Type B pancreatic cell (in vitro differentiated cells): ENCODE measurements around the gene PLXNA2. TPM values are rescaled to one million over a fixed set of nuclear protein-coding genes. Genes with fewer than 3 reads are reported as not detected.

Source experiments
- DNase-seq: peaks from one replicate; pipeline ENCODE4 v3.0.0; 2021; ENCODE audit warnings: mixed read lengths; ENCODE audit not compliant: unreplicated experiment; ENCODE audit errors: extremely low spot score
- H3K27ac Mint-ChIP-seq: 2 replicates; pipeline ENCODE4 v1.8.0; 2021; ENCODE audit warnings: mild to moderate bottlenecking, mixed read lengths
- H3K27me3 Mint-ChIP-seq: 2 replicates; pipeline ENCODE4 v1.8.0; 2021; ENCODE audit warnings: mixed read lengths
- H3K36me3 Mint-ChIP-seq: 2 replicates; pipeline ENCODE4 v1.8.0; 2021; ENCODE audit warnings: mixed read lengths
- H3K4me1 Mint-ChIP-seq: one replicate; pipeline ENCODE4 v1.8.0; 2021; ENCODE audit warnings: mixed read lengths; ENCODE audit not compliant: unreplicated experiment
- H3K4me3 Mint-ChIP-seq: 2 replicates; pipeline ENCODE4 v1.8.0; 2021; ENCODE audit warnings: mild to moderate bottlenecking, mixed read lengths
- H3K9me3 Mint-ChIP-seq: 2 replicates; pipeline ENCODE4 v1.8.0; 2021; ENCODE audit warnings: mixed read lengths
- total RNA-seq: library from RNA; stranded (reverse); gene quantifications from 2 replicates; pipeline ENCODE4 v1.2.1, GENCODE V29; 2021; ENCODE audit warnings: low replicate concordance
- TF ChIP-seq, protein P1 (sequence below): fragments of 200-600 bp; sonication (generic); conservative IDR thresholded peaks from 2 replicates; pipeline ENCODE4 v1.5.0; 2021; ENCODE audit warnings: antibody characterized with exemption, mild to moderate bottlenecking

Gene PLXNA2
- total RNA-seq, 1 donor from 2014 or later: 80.1 TPM

DNA sequence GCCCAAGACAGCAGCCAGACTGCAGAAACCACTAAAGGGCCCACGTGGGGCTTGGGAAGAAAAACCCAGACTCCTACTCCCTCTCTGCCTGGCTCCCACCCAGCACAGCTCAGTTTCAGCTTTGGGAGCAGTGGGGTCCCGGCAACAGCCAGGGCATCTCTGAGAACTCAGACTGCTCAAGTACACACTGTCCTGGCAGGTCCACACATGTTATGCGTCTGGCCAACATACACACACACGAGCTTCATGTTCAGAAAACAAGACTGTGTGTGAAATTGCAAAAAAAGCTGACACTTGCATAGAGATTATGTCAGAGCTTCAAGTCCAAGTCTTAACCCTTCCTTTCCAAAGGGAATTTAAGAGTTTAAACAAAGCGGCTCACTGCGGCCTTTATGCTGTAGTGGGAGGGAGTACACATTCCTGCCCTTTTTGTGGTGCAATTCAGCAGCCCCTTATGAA lies 196.7 kb downstream of the PLXNA2 start:
- no peaks in the 10 kb centered on the region for H3K9me3 Mint-ChIP-seq
- no peak for DNase-seq

DNA sequence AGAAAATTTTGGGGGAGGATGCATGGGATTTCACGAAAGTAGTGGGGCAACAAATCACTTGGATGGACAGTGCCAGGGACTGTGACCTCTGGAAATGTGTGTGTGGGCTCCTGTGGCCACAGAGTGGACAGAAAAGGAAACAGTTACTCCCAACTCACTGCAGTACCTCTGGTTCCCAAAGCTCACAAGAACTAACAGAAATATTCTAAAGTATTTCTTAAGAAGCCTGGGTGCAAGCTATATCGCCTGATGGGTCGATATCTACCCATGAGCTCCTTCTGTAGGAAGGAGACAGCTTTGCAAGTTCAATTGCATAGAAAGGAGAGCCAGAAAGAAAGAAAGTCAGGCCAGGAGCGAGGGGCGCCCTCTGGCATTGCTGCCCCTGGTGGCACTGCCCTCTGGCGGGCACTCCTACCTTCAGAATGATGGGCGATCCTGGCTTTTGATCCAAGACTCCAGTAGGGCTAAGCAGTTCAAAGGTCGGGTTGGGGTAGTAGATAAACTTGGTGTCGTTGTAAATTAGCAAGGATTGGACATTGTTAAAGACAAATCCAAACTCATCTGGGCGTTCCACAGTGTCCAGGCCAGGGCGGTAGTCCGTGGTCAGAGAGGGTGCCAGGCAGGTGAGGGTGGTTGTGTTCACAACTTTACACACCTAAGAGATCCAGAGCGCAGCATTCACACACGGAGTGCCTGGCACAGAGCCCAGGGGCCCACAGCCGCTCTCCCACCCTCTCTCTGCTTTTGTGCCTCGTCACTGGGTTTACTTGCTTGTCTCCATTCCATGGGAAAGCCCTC lies 198.5 kb downstream of the PLXNA2 start:
- Mint-ChIP-seq H3K36me3 (peaks cover 63% of the 10 kb centered on the region), H3K9me3 (no peaks in the 10 kb centered on the region), H3K4me3 (no peak overlapping the region), H3K27me3 (no peaks in the 10 kb centered on the region), H3K27ac (no peak overlapping the region), H3K4me1 (peaks cover 31% of the 10 kb centered on the region)
- TF ChIP-seq, protein P1, sequence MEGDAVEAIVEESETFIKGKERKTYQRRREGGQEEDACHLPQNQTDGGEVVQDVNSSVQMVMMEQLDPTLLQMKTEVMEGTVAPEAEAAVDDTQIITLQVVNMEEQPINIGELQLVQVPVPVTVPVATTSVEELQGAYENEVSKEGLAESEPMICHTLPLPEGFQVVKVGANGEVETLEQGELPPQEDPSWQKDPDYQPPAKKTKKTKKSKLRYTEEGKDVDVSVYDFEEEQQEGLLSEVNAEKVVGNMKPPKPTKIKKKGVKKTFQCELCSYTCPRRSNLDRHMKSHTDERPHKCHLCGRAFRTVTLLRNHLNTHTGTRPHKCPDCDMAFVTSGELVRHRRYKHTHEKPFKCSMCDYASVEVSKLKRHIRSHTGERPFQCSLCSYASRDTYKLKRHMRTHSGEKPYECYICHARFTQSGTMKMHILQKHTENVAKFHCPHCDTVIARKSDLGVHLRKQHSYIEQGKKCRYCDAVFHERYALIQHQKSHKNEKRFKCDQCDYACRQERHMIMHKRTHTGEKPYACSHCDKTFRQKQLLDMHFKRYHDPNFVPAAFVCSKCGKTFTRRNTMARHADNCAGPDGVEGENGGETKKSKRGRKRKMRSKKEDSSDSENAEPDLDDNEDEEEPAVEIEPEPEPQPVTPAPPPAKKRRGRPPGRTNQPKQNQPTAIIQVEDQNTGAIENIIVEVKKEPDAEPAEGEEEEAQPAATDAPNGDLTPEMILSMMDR: no peak
- no peak for DNase-seq

More for the DNA sequence above, 196.7 kb downstream of the PLXNA2 start:
- TF ChIP-seq, protein P1: no peak
- no peaks in the 10 kb centered on the region for H3K27me3 Mint-ChIP-seq
- H3K36me3 Mint-ChIP-seq: peaks cover 72% of the 10 kb centered on the region
- no peak overlapping the region for H3K4me3 Mint-ChIP-seq
- H3K4me1 Mint-ChIP-seq: peaks cover 31% of the 10 kb centered on the region
- no peak overlapping the region for H3K27ac Mint-ChIP-seq

DNA sequence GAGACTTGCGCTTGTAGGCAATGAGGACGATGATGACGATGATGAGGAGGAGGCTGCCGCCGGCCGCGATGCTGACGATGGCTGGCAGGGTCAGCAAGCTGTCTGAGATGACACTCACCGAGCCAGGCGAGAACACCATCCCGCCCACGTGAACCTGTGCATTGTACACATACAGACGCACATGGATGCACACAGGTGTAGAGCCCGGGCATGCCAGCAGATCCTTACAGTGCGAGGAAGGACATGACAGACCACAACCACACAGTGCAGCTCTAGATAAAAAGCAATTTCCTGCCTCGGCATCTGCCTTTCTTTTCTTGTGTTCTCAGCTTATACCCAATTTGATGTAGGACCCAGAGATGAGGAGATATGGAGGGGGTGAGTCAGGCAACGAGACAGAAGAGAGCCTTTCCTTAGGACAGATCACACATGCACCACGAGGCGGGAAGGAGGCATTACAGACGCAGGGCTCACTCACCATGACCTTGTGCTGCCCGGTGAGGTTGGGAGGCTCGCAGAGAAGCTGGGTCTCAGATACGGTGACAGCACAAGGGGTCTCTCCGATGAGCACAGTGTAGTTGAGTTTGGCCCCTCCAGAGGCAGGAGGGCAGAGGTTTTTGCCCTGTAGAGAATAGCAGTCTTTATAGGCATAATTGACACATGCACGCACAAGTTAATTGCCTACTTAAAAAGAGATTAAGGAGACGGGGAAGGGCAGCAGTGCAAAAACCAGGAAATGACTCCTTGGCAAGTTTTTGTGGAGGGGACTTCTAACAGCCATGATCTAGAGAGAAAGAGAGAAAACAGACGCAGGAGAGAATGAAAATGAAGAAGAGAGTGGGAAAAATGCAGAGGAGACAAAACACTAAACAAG lies 199.4 kb downstream of the PLXNA2 start:
- Mint-ChIP-seq H3K4me1 (peaks cover 31% of the 10 kb centered on the region), H3K4me3 (no peak overlapping the region), H3K36me3 (peaks cover 59% of the 10 kb centered on the region), H3K27ac (no peak overlapping the region), H3K9me3 (no peaks in the 10 kb centered on the region), H3K27me3 (no peaks in the 10 kb centered on the region)
- no peak for DNase-seq
- TF ChIP-seq, protein P1: no peak

DNA sequence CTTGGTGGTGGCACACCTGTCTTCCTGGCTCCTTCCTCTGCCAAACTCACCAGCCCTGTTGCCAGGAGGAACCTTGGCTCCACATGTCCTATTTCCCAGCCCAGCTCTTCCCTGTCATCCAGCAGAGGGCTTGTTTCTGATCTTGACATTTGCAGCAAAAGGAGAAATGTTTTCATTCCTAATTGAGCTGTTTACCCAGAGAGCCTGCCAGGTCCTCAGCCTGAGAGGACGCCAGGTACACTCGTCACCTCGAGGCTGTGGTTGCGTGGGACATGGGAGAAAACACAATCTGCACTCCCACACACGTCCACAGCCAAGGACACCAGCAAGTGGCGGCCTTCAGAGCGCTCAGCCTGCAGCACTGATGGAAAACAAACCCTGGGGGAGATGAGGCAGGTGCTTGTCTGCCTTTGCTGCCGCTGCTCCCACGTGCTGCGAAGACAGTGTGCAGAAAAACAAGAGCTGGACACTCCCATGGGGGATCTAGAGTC lies 200.4 kb downstream of the PLXNA2 start:
- Mint-ChIP-seq H3K4me3 (no peak overlapping the region), H3K4me1 (peaks cover 26% of the 10 kb centered on the region), H3K27ac (peak overlapping the region; percentile 43), H3K9me3 (no peaks in the 10 kb centered on the region), H3K36me3 (peaks cover 50% of the 10 kb centered on the region), H3K27me3 (no peaks in the 10 kb centered on the region)
- no peak for DNase-seq
- TF ChIP-seq, protein P1: no peak

DNA sequence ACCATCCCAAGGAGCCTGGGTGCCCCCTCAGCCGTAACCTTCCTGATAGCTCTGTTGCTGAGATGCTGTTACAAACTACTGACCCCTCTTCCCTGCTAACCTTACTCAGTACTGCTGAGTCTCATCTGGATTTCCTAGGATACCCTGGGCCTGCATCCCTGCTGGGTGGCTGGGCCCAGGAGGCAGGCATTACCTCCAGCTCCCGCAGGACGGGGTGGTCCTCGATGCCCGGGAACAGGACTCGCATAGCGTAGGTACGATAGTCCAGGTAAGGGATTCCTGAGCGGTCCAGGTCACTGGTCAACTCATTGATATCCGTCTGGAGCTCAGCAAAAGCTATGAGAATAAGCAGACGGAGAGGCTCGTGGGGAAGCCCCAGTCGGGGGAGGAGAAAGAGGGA lies 201.3 kb downstream of the PLXNA2 start:
- Mint-ChIP-seq H3K36me3 (peaks cover 50% of the 10 kb centered on the region), H3K27me3 (no peaks in the 10 kb centered on the region), H3K4me1 (peaks cover 25% of the 10 kb centered on the region), H3K4me3 (no peak overlapping the region), H3K27ac (no peak overlapping the region), H3K9me3 (no peaks in the 10 kb centered on the region)
- TF ChIP-seq, protein P1: no peak
- DNase-seq: no peak
